Panc1 (cell line): Measurements from ENCODE around the gene OLFML1. TPM values are rescaled to one million over a fixed set of nuclear protein-coding genes. Genes with fewer than 3 reads are reported as not detected.

ENCODE experiments used
- ATAC-seq: fragments of 200-7000 bp; cut with Tn5 transposase; 2 replicates; pipeline ENCODE4 v1.9.1; 2020; ENCODE audit warnings: mild to moderate bottlenecking, moderate library complexity
- BruUV-seq: library from RNA; stranded (reverse); fragments of 400-500 nt; replicated peaks from 2 replicates; lab custom pipeline; 2021; lab: Mats Ljungman, UMichigan
- CTCF ChIA-PET: fragments of 300-600 bp; sonication (Branson Sonifier 250); formaldehyde crosslinking; loops from one replicate; lab custom pipeline; 2022; ENCODE audit warnings: antibody characterized with exemption; lab: Charles Lee
- POLR2A ChIA-PET: fragments of 300-600 bp; sonication (Branson Sonifier 250); formaldehyde crosslinking; loops from one replicate; lab custom pipeline; 2022; ENCODE audit warnings: antibody characterized with exemption; lab: Charles Lee
- DNase-seq: peaks from one replicate; pipeline ENCODE4 v3.0.0-alpha.2; 2010; ENCODE audit warnings: low read depth, low spot score
- H3K27ac ChIP-seq: 2 replicates; pipeline ENCODE4 v1.5.1; 2011; ENCODE audit warnings: mild to moderate bottlenecking, low read length, inconsistent platforms
- H3K27me3 ChIP-seq: fragments of 200-500 bp; sonication (Bioruptor generic); 2 replicates; pipeline ENCODE4 v1.6.0; 2014; ENCODE audit warnings: low read length, inconsistent platforms; ENCODE audit not compliant: control insufficient read depth, insufficient read depth
- H3K36me3 ChIP-seq: fragments of 200-500 bp; sonication (Bioruptor generic); 2 replicates; pipeline ENCODE4 v1.5.1; 2014; ENCODE audit warnings: inconsistent platforms, mild to moderate bottlenecking, low read length, moderate library complexity; ENCODE audit not compliant: control insufficient read depth, insufficient read depth
- H3K4me1 ChIP-seq: 2 replicates; pipeline ENCODE4 v1.5.1; 2011; ENCODE audit warnings: inconsistent platforms, mild to moderate bottlenecking, low read length, moderate library complexity; ENCODE audit not compliant: control insufficient read depth, insufficient read depth
- H3K4me3 ChIP-seq, 2 experiments: 2 replicates each; pipeline ENCODE4 v1.5.1; 2011 to 2012; ENCODE audit warnings: low read depth in 2 of 2, low read length in 2 of 2, mild to moderate bottlenecking in 2 of 2, inconsistent platforms in 1 of 2, moderate library complexity in 1 of 2
- H3K9me3 ChIP-seq: fragments of 200-500 bp; sonication (Bioruptor generic); 2 replicates; pipeline ENCODE4 v1.5.1; 2014; ENCODE audit warnings: low read depth, mild to moderate bottlenecking, inconsistent platforms, low read length, moderate library complexity; ENCODE audit not compliant: control insufficient read depth, insufficient read depth
- CTCF ChIP-seq: fragments of 450-650 bp; IDR thresholded peaks from 2 replicates; pipeline ENCODE4 v1.5.1; 2017; ENCODE audit warnings: mild to moderate bottlenecking
- POLR2AphosphoS5 ChIP-seq: IDR thresholded peaks from 2 replicates; pipeline ENCODE4 v1.6.1; 2012; ENCODE audit warnings: mild to moderate bottlenecking, low read depth, low read length, moderate library complexity
- REST ChIP-seq, 2 experiments: IDR thresholded peaks; 2 replicates each; pipeline ENCODE4 v1.6.1; 2011 to 2012; ENCODE audit warnings: low read depth in 2 of 2, control low read depth in 1 of 2, low read length in 1 of 2, mild to moderate bottlenecking in 1 of 2, moderate library complexity in 1 of 2; ENCODE audit not compliant: insufficient read depth in 1 of 2
- SIN3A ChIP-seq: IDR thresholded peaks from 2 replicates; pipeline ENCODE4 v1.6.1; 2012; ENCODE audit warnings: low read depth, mild to moderate bottlenecking, low read length, moderate library complexity, borderline replicate concordance; ENCODE audit not compliant: insufficient read depth
- TCF7L2 ChIP-seq: IDR thresholded peaks from 2 replicates; pipeline ENCODE4 v1.6.1; 2011; ENCODE audit warnings: mild to moderate bottlenecking, low read depth, low read length, inconsistent platforms
- in situ Hi-C: cut with HindIII; loops from 2 replicates; pipeline ENCODE4 v1.10.0; 2016; ENCODE audit warnings: low sequenced_read_pairs, low pct_unique_long_range_greater_than_20kb
- intact Hi-C: fragments of 100-400 bp; cut with micrococcal nuclease; formaldehyde crosslinking; loops from one replicate; pipeline ENCODE4 v1.10.0; 2022; ENCODE audit not compliant: unreplicated experiment
- total RNA-seq: library from RNA; stranded (reverse); gene quantifications from one replicate; pipeline ENCODE4 v1.2.1, GENCODE V29; 2021; ENCODE audit not compliant: unreplicated experiment

The OLFML1 gene
- total RNA-seq, 1 experiment from 2014 or later, result not detected

- no TSS peak for BruUV-seq
- H3K36me3 ChIP-seq, result no peaks in the 10 kb centered on the region
- in situ Hi-C loops, result no loop called here
- CTCF ChIA-PET, result no interaction called here
- intact Hi-C loops, result no loop called here
- no peak overlapping the region for H3K27ac ChIP-seq
- H3K4me3 ChIP-seq, result no peak overlapping the region
- TF ChIP-seq TCF7L2 (no peak), SIN3A (no peak), POLR2AphosphoS5 (no peak), CTCF (no peak), REST (IDR thresholded peaks at IDR 0.05; ENCODE audit: insufficient read depth in 1 of 2, low read depth in 2 of 2, low read length in 1 of 2) (no peak)
- ATAC-seq (no peak), DNase-seq (no peak)
- POLR2A ChIA-PET, result no interaction called here
- H3K27me3 ChIP-seq, result no peaks in the 10 kb centered on the region
- H3K9me3 ChIP-seq, result no peaks in the 10 kb centered on the region
- no peaks in the 10 kb centered on the region for H3K4me1 ChIP-seq
Measured at GRCh38 chr11:7454854-7455253, 30.5 kb upstream of the OLFML1 start.

GRCh38 chr11:7457211-7457610 lies 28.1 kb upstream of the OLFML1 start:
- H3K4me1 ChIP-seq, result no peaks in the 10 kb centered on the region
- no peaks in the 10 kb centered on the region for H3K9me3 ChIP-seq
- no TSS peak for BruUV-seq
- CTCF ChIA-PET, result no interaction called here
- no peak overlapping the region for H3K4me3 ChIP-seq
- in situ Hi-C loops, result no loop called here
- H3K27me3 ChIP-seq, result no peaks in the 10 kb centered on the region
- no peak for TF ChIP-seq POLR2AphosphoS5
- TF ChIP-seq CTCF, result no peak
- TF ChIP-seq TCF7L2, result no peak
- no peak for TF ChIP-seq SIN3A
- no peak for TF ChIP-seq REST (IDR thresholded peaks at IDR 0.05; ENCODE audit: insufficient read depth in 1 of 2, low read depth in 2 of 2, low read length in 1 of 2)
- no peaks in the 10 kb centered on the region for H3K36me3 ChIP-seq
- POLR2A ChIA-PET, result no interaction called here
- DNase-seq, result no peak
- no peak for ATAC-seq
- no peak overlapping the region for H3K27ac ChIP-seq
- intact Hi-C loops, result no loop called here
